ENCODE measurements around the gene TP53TG3E. TPM values are rescaled to one million over a fixed set of nuclear protein-coding genes. Genes with fewer than 3 reads are reported as not detected.
"Not testable (repeated sequence)": the region's sequence is repeated elsewhere in the genome, so short reads cannot be mapped to it uniquely, and the experiment has no call there.

TP53TG3E gene
- not detected for polyA plus RNA-seq (2012; ENCODE audit: insufficient read depth, insufficient read length)

- DNase-seq (ENCODE audit: low read depth, low spot score); H3K4me3 ChIP-seq (ENCODE audit: low read length): not testable (repeated sequence)
These were observed at the start of gene TP53TG3E for GRCh38 chr16:33304006-33304405. Gene TP53TG3E (plus strand): TSS chr16:33304306. CDS start chr16:33304374, 68 bp downstream.

GRCh38 chr16:33336226-33337012 is 32.3 kb downstream of the TP53TG3E start:
- H3K4me3 ChIP-seq (ENCODE audit: low read length); DNase-seq (ENCODE audit: low read depth, low spot score): not testable (repeated sequence)

- not testable (repeated sequence) for DNase-seq (ENCODE audit: low read depth, low spot score); H3K4me3 ChIP-seq (ENCODE audit: low read length)
These were observed 33.8 kb downstream of the TP53TG3E start for GRCh38 chr16:33337627-33338542.

- H3K4me3 ChIP-seq (ENCODE audit: low read length); DNase-seq (ENCODE audit: low read depth, low spot score): not testable (repeated sequence)
These were observed 34.4 kb downstream of the TP53TG3E start for GRCh38 chr16:33338543-33338951.

- not testable (repeated sequence) for DNase-seq (ENCODE audit: low read depth, low spot score); H3K4me3 ChIP-seq (ENCODE audit: low read length)
These were observed 35.3 kb downstream of the TP53TG3E start for GRCh38 chr16:33339093-33340061.

All from Jurkat, Clone E6-1 (cell line).